Measurements from ENCODE around the gene USE1.
"Not testable (repeated sequence)": the region's sequence is repeated elsewhere in the genome, so short reads cannot be mapped to it uniquely, and the experiment has no call there.

USE1 gene

DNA sequence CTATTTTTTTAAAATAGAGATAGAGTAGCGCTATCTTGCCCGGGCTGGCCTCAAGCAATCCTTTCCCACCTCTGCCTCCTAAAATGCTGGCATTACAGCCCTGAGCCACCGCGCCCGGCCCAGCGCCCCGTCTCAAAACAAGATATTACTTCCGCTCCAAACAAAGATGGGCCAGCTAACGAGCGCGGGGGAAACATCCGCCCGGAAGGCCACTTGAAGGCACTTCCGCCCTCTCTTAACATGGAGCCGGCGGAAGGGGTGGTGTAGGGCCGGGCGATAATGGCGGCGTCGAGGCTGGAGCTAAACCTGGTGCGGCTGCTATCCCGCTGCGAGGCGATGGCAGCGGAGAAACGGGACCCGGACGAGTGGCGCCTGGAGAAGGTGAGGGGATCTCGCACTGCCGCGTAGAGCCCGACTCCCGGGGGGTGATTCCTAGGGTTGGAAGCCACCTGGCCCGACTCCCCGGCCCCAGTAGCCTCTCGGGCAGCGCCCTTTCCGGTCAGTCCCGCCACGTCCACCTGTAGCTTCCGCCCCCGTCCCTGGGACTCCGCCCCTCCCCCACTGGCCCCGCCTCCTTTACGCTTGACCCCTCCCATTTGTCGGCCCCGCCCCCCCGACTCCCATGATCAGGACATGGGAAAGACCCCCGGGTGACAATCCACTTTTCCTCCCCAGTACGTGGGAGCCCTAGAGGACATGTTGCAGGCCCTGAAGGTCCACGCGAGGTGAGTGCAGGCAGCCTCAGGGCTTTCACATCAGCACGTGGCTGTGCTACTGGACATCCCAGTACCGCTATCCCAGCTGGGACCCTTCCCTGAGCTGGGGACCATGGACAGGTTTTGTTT lies at the start of gene USE1:
Gene USE1, plus strand, starts transcription at position 231 of the 845 bp plus-strand sequence. Its CDS starts 49 bp downstream, at position 280.
- DNase-seq (ENCODE audit: low read depth, low spot score): peak; percentile 95

DNA sequence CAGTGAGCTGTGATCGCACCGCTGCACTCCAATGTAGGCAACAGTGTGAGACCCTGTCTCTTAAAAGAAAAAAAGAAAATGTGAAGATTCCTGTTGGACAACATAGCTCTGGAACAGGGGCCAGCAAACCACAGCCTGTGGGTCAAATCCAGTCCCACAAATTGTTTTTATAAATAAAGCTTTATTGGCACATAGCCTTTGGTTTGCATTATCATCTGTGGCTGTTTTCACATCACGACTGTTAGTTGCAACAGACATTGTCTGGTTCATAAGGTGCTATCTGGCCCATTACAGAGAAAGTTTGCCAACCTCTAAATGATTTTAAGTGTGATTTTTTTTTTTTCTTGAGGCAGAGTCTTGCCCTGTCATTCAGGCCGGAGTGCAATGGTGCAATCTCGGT lies 49.4 kb upstream of the USE1 start:
- no peak for DNase-seq (ENCODE audit: low read depth, low spot score)

DNA sequence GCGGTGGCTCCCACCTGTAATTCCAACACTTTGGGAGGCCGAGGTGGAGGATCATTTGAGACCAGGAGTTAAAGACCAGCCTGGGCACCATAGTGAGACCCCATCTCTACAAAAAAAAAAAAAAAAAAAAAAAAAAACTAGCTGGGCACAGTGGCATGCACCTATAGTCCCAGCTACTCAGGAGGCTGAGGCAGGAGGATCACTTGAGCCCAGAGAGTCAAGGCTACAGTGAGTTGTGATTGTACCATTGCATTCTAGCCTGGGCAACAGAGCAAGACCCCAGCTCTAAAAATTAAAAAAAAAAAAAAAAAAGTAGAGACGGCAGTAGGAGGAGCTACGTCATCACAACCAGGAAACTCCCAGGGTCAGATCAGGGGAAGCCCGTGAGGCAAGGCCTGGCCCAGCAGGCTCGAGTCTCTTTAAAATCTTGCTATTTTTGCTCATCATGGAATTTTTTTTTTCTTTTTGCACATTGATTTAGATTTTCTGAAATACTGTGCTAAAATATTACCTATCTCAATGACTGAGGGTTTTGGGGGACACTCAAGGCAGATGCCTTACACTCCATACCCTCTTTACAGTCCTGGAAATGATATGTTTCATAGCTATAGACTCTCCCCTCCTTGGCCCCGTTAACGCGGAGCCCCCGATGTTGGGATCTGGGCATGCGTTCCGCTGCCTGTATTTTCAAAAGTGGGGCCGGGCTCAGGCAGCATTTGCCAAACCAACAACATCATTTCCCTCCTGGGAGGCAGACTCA lies 44.4 kb upstream of the USE1 start:
- DNase-seq (ENCODE audit: low read depth, low spot score): no peak

DNA sequence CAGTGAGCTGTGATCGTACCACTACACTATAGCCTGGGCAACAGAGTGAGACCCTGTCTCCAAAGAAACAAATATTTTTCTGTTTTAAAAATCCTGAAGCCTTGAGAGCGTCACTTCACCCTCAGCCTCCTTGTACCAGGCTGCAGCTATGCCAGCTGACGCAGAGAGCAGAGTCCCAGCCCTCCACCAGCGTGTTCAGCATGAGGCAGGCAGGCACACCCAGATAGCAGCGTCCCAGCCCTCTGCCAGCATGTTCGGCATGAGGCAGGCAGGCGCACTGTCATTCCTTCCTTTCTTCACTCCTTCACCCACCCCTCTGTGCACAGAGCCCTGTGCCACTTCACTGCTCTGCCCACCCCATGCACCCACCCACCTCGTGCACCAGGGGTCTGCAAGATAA lies 43.3 kb upstream of the USE1 start:
- no peak for DNase-seq (ENCODE audit: low read depth, low spot score)

DNA sequence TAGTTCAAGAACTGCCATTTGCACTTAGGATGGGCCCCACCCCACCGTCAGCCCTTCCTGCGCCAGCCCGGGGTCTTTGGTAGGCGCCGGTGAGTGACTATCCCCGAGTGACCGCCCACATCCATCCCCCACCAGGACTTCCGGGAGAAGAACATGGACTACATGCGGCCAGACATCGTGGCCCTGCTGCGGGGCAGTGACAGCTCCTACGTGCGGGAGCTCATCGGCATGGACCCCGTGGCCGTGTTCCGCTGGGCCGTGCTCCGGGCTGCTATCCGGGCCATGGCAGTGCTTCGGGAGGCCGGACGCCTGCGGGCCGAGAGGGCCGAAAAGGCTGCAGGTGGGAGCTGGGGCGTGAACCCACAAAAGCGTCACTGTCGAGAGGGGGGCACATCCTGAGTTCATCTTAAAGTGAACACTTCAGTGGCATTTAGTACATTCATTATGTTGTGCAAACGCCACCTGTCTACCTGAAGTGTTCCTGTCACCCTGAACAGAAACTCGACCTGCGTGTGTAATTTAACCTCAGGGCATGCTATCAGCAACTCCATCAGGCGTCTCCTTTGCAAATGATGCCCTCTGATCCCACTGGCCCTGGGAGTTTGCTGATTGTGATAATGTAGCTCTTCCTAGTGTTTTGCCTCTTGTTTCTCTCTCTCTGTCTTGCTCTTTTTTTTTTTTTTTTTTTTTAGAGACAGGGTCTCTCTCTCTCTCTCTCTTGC lies 42.4 kb upstream of the USE1 start:
- DNase-seq (ENCODE audit: low read depth, low spot score): no peak

- no peak for DNase-seq (ENCODE audit: low read depth, low spot score)
Measured at GRCh38 chr19:17178291-17178690, 36.9 kb upstream of the USE1 start.

DNA sequence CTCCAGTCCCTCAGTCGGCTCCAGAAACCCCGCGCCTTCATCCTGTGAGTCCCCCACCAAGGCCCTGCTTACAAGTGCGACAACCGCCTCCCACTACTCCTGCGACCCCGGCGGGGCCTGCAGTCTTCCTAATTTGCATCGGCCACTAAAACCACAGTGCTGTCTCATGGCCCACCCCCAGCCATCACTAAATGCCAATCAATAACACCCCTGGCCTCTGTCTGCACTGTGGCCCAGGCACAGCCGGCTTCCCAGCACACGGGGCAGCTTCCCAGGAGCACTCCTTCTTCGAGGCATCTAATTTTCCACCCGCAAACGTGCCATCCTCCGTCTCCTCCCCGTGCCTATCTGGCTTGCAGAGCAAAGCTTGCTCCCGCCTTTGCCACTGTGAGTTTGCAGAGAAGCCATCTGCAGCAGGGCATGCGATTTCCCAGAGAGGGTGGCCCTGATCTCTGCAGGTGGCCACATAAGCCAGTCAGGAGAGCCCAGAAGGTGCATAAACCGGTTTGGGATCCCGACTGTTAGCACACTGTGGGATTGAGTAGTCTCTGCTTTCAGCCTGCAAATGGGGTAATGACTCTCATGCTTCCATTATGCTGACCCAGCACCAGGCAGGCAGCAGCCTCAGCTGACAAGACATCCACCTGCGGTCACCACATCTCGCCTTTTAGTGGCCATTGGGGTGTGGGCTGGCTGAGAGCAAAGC lies 34.0 kb upstream of the USE1 start:
- DNase-seq (ENCODE audit: low read depth, low spot score): no peak

- DNase-seq (ENCODE audit: low read depth, low spot score): no peak
Measured at GRCh38 chr19:17183271-17183761, 31.8 kb upstream of the USE1 start.

- DNase-seq (ENCODE audit: low read depth, low spot score): no peak
Measured at GRCh38 chr19:17183858-17184321, 31.3 kb upstream of the USE1 start.

GRCh38 chr19:17184371-17184841 lies 30.8 kb upstream of the USE1 start:
- DNase-seq (ENCODE audit: low read depth, low spot score): no peak

DNA sequence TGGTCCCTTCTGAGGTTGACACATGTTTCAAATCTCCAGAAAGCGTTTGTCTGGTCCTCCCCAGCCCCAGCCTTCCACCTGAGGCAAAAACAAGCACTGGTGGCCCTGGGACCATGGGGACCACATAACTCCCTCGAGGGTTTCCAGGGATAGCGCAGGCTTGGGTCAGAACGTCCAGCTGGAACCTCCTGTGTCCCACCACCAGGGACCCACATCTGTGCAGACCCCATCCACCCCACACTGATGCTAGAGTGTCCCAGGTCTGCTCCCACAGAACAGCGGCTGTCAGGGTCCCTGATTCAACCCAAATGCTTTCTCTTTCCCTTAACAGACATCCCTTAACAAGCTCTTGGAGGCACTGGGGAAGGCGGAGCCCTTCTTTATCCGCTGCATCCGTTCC lies 29.6 kb upstream of the USE1 start:
- no peak for DNase-seq (ENCODE audit: low read depth, low spot score)

DNA sequence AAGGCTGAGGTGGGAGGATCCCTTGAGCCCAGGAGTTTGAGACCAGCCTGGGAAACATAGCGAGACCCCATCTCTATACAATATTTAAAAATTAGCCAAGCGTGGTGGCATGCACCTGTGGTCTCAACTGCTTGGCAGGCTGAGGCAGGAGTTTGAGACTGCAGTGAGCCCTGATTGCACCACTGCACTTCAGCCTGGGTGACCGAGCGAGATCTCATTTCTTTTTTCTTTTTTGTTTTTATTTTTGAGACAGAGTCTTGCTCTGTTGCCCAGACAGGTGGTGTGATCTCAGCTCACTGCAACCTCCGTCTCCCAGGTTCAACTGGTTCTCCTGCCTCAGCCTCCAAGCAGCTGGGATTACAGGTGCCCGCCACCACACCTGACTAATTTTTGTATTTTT lies 23.4 kb upstream of the USE1 start:
- DNase-seq (ENCODE audit: low read depth, low spot score): not testable (repeated sequence)

DNA sequence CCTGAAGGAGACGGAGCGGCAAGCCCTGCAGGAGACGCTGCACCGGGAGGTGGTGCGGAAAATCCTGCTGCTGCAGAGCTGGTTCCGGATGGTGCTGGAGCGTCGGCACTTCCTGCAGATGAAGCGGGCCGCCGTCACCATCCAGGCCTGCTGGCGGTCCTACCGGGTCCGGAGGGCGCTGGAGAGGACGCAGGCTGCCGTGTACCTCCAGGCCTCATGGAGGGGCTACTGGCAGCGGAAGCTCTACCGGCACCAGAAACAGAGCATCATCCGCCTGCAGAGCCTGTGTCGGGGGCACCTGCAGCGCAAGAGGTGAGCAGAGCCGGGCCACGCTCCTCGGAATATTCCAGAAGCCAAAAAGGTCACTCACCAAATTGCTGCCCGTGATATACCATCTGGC lies 22.4 kb upstream of the USE1 start:
- DNase-seq (ENCODE audit: low read depth, low spot score): no peak

GRCh38 chr19:17194608-17195007 lies 20.5 kb upstream of the USE1 start:
- DNase-seq (ENCODE audit: low read depth, low spot score): no peak

DNA sequence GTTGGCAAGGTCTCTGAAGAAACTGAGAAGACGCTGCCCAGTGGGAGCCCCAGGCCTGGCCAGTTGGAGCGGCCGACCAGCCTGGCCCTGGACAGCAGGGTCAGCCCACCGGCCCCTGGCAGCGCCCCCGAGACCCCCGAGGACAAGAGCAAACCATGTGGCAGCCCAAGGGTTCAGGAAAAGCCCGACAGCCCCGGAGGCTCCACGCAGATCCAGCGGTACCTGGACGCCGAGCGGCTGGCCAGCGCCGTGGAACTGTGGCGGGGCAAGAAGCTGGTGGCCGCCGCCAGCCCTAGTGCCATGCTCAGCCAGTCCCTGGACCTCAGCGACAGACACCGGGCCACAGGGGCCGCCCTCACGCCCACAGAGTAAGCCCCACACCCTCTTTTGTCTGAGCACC lies 20.1 kb upstream of the USE1 start:
- no peak for DNase-seq (ENCODE audit: low read depth, low spot score)

DNA sequence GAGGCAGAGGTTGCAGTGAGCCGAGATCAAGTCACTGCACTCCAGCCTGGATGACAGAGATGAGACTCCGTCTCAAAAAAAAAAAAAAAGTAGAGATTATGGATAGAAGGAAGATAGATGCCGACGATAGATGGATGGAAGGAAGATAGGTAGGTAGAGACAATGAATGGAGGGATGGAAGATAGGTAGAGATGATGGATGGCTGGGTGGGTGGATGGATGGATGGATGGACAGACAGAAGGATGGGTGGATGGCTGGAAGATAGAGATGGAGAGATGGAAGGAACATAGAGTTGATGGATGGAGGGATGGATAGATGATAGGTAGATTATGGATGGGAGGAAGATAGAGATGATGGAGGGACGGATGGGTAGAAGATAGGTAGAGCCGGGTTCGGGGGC lies 18.5 kb upstream of the USE1 start:
- no peak for DNase-seq (ENCODE audit: low read depth, low spot score)

DNA sequence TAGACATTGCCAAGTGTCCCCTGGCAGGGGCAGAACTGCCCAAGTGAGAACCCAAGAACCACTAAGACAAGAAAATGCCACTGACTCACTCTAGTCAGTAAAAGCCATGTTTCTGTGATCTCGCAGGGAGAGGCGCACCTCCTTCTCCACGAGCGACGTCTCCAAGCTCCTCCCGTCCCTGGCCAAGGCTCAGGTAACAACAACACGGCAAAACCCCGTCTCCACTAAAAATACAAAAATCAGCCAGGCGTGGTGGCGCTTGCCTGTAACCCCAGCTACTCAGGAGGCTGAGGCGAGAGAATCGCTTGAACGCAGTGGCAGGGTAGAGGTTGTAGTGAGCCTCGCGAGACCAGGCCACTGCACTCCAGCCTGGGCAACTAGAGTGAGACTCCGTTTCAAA lies 17.5 kb upstream of the USE1 start:
- no peak for DNase-seq (ENCODE audit: low read depth, low spot score)

GRCh38 chr19:17200408-17201079 lies 14.6 kb upstream of the USE1 start:
- DNase-seq (ENCODE audit: low read depth, low spot score): no peak

- DNase-seq (ENCODE audit: low read depth, low spot score): no peak
Measured at GRCh38 chr19:17202249-17202648, 12.9 kb upstream of the USE1 start.

DNA sequence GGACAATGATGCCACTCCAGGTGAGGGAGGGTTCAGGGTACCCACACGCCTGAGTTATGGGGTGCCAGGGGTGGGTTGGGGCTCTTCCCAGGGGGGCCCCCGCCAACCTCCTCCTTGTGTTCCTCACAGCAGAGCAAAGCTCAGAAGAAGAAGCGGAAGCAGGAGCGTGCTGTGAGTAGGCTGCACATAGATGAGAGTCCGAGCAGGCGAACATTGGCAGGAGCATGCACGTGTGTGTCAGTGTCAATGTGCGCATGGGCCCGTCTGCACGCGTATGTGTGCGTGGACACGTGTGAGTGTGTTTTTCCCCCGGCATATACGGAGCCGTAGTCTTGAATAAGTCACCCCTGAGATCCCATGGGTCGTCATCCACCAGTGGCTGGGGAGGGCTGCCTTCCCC lies 12.4 kb upstream of the USE1 start:
- DNase-seq (ENCODE audit: low read depth, low spot score): no peak
